ENCODE results near the gene MINDY3.
"Not testable (repeated sequence)": the region's sequence is repeated elsewhere in the genome, so short reads cannot be mapped to it uniquely, and the experiment has no call there.

Gene MINDY3

DNA sequence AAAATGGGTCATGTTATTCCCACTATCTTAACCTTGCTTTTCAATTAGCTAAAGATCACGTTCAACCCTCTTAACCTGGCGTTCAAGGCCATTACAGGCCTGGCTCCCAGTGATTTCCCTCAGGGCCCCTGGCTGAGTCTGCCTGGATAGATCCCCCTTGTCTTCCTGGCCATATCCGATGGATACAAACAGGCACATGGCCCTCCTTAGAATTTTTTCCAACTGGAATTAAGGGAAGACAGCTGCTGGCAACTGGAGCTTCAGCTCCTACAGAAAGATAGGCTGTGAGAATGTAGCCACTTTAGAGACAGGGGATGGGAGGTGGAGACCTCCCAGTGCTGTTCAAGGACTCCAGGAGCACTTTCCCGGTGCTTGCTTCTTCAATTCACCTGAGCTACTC lies 77.5 kb downstream of the MINDY3 start:
- in situ Hi-C loops (cut with MboI; ENCODE audit: low sequenced_read_pairs), result no loop called here

DNA sequence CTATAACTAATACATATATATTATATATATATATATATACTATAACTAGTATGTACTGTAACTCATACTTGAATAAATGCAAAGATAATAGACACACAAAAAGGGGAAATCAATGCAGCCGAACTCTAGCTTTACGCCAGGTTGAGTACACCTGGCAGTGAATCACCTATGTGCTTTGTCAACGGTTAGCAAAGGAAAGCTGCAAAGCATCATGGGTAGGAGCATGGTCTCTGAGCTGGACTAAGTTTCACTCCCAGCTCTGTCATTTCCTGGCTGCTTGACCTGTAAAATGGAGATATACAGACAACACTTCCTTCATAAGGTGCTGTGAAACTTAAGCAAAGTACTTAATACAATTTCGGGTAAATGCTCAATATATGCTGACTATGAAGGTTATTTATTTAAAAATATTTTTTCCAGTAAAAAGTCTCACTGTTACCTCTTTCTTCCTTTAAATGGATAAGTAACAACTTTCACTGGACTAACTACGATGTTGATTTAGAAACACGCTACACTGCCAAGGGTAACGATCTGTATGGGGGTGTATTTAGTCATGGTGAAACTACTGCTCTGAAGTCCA lies 78.8 kb downstream of the MINDY3 start:
- in situ Hi-C loops (cut with MboI; ENCODE audit: low sequenced_read_pairs), result no loop called here

DNA sequence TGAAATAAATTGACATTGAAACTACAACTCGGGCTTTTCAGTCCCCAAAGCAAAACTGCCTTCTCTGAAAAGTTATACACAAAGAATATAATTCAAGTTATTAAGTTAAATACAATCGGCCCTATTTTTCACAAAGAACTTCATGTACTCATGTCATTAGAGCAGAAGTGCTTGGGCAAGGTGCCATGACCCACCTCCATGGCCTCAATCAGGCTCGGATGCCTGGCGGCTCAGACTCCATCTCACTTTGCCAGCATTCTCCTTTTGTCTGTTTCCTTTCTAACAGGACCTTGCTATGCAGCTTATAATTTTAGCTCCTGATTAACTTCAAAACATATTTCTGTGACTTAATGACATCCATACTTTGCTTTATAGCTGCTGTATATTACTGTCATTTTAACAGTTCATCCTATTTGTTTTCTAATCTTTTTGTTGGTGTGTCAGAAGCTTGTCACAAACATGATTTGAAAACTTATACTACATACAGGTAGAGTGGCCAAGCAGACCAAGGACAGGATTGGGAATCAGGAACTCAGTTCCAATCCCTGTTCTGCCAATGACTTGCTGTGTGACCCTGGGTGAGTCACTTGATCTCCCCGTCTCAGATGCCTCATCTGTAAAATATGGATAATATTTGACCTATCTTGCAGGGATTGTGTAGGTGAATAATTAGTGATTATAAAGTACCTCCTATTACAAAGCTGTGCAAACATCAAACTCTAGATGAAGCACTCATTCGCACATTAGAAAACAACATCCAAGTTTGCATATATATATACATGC lies 79.8 kb downstream of the MINDY3 start:
- in situ Hi-C loops (cut with MboI; ENCODE audit: low sequenced_read_pairs), result no loop called here

DNA sequence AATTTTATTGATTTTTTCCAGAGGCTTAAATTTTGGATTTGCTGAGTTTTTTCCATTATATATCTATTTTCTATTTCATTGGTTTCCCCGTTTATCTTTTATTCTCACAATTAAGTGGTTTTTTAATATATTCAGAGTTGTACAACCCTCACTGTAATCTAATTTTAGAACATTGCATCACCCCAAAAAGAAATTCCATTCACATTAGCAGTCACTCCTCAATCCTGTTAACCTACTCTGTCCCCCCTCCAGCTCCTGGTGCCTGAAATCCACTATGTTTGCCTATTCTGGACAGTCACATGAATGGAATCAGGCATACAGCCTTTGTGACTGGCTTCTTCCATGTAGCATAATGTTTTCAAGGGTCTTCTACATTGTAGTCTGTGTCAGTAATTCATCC lies 84.8 kb downstream of the MINDY3 start:
- in situ Hi-C loops (cut with MboI; ENCODE audit: low sequenced_read_pairs), result no loop called here

DNA sequence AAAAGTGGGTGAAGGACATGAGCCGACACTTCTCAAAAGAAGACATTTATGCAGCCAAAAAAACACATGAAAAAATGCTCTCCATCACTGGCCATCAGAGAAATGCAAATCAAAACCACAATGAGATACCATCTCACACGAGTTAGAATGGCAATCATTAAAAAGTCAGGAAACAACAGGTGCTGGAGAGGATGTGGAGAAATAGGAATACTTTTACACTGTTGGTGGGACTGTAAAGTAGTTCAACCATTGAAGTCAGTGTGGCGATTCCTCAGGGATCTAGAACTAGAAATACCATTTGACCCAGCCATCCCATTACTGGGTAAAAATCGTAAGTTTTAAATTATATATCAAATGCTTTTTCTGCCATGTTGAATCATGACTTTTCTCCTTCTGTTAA lies 85.8 kb downstream of the MINDY3 start:
- in situ Hi-C loops (cut with MboI; ENCODE audit: low sequenced_read_pairs), result not testable (repeated sequence)

DNA sequence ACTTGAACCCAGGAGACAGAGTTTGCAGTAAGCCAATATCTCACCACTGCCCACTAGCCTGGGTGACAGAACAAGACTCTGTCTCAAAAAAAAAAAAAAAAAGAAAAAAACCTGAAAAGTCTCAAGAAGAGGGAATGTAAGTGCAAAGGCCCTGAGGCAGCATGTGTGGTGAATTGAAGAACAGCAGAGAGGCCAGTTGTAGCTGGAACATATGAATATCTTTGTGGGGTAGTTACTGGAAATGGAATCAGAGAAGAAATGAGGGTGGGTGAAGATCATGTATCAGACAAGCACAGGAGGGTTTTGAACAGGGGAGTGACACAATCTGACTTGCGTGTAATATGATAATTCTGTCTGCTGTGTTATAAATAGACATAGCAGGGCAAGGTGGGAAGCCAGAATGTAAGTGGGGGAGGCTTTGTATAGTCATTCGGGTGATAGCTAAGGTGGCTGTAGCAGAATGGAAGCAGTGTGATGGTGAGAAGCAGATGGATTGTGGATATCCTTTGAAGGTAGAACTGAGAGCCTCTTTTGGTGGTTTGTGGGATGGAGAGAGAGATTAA lies 95.3 kb downstream of the MINDY3 start:
- in situ Hi-C loops (cut with MboI; ENCODE audit: low sequenced_read_pairs), result no loop called here

DNA sequence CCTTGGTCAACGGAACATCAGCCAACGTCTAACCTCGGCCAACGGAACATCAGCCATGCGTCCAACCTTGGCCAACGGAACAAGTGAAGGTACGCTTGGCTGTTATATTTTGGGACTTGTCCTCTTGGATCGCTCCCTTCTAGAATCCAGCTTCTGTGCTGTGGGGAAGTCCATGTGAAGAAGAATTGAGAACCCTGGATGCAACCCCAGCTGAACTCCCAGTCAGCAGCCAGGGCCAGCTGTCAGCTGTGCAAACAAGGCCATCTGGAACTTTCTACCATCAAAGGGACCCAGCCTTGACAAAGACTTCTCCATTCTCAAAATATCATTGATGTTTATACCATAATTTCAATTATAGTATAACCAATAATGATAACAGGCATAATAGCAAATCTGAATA lies 97.3 kb downstream of the MINDY3 start:
- in situ Hi-C loops (cut with MboI; ENCODE audit: low sequenced_read_pairs), result no loop called here

DNA sequence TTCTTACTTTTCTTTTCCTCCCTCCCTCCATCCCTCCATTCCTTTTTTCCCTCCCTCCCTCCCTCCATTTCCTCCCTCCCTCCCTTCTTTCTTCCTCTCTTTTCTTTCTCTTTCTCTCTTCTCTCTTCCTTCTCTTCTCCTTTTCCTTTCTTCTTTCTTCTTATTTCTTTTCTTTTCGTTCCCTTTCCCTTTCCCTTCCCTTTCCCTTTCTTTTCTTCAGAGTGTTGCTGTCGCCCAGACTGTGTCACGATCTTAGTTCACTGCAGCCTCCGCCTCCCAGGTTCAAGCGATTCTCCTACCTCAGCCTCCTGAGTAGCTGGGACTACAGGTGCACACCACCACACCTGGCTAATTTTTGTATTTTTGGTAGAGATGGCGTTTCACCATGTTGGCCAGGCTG lies 98.1 kb downstream of the MINDY3 start:
- in situ Hi-C loops (cut with MboI; ENCODE audit: low sequenced_read_pairs), result not testable (repeated sequence)

DNA sequence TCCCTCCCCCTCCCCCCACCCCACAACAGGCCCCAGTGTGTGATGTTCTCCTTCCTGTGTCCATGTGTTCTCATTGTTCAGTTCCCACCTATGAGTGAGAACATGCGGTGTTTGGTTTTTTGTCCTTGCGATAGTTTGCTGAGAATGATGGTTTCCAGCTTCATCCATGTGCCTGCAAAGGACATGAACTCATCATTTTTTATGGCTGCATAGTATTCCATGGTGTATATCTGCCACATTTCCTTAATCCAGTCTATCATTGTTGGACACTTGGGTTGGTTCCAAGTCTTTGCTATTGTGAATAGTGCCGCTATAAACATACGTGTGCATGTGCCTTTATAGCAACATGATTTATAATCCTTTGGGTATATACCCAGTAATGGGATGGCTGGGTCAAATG lies 99.1 kb downstream of the MINDY3 start:
- in situ Hi-C loops (cut with MboI; ENCODE audit: low sequenced_read_pairs), result not testable (repeated sequence)

DNA sequence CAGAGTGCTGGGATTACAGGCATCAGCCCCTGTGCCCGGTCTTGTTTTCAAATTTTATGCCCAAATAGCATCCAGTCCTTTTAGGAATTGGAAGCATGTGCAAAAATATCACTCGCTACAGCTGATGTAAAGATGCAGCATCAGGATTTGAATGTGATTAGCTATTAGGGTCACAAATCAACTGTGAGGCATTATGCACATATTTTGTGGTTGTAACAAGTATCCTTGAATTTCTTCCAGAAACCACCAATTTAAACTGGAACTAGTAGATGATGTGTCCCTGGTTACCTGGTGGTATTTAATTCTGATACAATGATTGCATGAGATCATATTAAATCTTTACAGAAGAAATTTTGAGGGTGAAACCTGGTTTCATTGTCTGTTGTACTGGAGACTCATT lies 99.6 kb downstream of the MINDY3 start:
- in situ Hi-C loops (cut with MboI; ENCODE audit: low sequenced_read_pairs), result no loop called here

DNA sequence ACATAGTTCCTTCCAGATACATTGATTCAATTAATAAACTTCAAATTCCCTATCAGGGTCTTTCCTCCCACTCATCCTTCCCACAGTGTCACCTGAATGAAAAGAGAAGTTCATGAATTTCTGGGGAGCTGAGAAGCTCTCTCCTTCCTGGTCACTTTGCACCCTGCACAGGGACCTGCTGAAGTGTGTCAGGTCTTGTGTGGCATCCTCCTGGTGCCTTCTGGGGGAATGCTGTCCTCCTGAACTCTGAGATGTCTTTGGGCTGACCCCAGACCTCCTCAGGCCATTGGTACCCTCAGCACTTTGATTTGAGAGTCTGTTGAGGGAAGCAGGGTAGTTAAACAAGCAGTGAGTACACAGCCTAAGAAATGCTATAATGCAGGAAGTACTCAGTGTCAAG lies 101.0 kb downstream of the MINDY3 start:
- in situ Hi-C loops (cut with MboI; ENCODE audit: low sequenced_read_pairs), result no loop called here

DNA sequence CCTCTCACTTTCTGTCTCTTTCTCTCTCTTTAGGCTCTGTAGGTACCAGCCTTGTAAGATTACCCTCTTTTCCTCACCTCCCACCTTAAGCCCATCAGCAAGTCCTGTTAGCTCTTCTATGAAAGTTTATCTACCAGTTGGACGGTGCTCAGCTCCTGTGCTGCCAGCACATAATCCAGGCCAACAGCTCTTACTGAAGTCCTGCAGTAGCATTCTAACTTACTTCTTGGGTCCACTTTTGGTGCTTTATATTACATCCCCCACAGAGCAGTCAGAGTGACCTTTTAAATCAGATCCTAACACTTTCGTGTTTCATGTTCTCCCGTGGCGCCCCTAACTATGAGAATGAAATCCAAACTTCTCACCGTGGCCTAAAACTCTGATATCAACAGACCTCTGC lies 101.7 kb downstream of the MINDY3 start:
- in situ Hi-C loops (cut with MboI; ENCODE audit: low sequenced_read_pairs), result no loop called here

DNA sequence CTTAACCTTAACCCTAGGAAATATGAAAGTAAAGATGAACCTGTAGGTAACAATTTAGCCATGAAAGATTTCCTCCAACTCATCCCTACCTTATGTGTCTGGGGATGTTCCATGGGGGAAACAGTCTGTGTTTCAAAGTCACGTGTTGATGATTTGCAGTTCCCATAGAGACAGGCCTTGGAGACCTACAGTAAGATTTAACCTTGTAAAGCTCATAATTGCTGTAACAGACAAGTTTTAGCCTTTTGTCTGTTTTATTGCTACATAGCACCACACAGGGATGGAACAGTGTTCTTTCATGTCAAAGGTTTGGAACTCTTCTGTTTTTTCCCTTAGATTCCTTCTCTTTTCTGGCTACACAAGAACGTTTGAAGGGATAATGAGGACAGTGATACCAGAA lies 105.4 kb downstream of the MINDY3 start:
- in situ Hi-C loops (cut with MboI; ENCODE audit: low sequenced_read_pairs), result no loop called here

DNA sequence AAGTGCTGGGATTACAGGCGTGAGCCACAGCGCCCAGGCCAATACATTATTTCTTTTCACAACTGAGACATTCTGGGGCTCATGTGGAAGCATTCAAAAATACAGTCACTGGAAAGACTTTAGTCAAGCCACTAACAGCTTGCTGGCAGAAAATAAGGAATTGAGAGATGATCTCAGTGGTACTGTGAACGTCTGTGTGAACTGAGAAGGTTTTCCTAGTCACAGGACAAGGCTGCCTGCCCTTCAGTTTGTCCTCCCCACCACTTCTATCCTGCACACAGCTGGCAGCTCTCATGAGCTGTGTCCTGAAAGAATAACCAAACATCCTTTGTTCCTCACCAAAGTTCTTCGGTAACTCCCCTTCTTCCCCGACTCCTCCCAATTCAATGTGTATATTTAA lies 109.3 kb downstream of the MINDY3 start:
- in situ Hi-C loops (cut with MboI; ENCODE audit: low sequenced_read_pairs), result no loop called here

DNA sequence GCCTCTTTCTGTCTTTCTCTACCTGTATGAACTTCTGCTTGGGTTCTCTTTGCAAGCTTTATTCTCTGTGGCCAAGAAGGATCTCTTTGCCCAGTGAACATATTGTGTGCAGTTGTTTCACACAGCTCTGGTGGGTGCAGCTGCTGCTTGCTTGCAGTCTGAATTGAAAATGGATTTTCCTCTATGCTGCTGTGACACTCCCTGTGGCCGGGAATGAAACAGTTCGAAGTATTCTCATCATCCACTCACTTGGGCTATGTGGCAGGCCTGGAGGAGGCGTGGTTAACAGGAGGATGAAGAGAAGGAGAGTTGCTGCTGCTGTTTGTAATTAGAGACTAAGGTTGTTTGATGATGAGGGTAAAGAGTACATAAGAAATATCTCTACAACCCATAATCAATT lies 112.2 kb downstream of the MINDY3 start:
- in situ Hi-C loops (cut with MboI; ENCODE audit: low sequenced_read_pairs), result loop anchor here (25.0 kb wide), 1 partner anchor 311 kb away; no protein-coding TSS in a partner anchor

DNA sequence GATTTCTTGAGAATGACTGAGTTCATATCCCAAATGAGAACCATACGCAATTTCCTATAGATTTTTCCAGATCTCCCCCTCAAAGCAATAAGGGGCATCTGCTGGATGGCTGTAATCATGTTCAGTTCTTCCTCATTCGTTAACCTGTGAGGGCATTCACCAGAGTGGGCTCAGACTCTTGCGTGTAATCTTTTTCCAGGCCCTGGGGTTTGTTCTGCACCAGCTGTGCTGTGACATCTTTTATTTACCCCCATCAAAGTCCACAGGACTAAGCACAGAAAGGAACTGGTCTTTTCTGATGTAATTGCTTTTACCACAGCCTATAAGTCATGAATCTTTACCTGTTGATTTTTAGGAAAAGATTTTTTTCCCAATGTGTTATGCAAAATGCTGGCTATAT lies 112.7 kb downstream of the MINDY3 start:
- in situ Hi-C loops (cut with MboI; ENCODE audit: low sequenced_read_pairs), result loop anchor here (25.0 kb wide), 1 partner anchor 310 kb away; no protein-coding TSS in a partner anchor

DNA sequence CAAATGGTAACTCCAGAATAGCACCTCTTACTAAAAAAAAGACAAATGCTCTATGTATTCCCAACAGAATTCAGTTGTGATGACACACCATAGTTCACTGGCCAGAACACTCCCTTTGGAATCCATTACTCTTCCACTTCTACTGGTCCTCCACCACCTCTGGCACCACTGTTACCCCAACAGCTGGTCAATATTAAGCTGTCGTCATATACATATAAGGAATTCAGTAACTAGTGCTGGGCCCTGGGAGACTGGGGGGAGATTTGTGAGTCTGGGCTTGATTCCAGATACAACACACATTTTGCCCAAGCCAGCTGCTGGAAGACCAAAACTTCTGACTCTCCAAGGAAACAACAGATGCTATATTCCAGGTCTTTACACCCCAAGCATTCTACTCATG lies 114.6 kb downstream of the MINDY3 start:
- in situ Hi-C loops (cut with MboI; ENCODE audit: low sequenced_read_pairs), result loop anchor here (25.0 kb wide), 1 partner anchor 308 kb away; no protein-coding TSS in a partner anchor

DNA sequence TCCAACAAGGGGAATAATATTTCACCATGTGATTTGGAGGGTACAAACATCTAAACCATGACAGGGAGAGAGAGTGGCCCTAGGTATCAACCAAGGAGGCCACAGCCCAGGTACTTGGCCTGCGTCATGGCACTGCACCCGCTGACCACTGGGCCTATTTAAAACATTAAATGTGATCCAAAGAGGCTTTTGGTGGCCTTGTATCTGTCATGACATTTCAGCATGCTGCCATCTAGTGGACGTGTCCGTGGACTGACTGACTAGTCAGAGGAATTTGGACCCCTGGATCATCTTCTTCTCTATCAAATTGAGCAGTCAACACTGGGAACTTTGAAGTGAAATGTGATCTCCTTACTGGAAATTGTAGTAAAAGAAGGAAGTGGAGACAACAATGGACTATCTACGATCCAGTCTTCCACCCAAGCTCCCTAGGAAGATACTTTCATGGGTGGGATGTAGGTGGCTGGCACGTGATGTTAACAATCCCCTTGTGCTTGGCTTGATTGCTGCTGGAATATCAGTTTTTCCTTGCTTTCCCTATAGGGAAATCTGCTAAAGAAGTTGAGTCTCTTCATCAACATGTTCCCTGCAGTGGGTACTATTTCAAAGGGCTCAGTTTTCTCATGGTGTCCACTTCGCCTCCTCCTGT lies 116.0 kb downstream of the MINDY3 start:
- in situ Hi-C loops (cut with MboI; ENCODE audit: low sequenced_read_pairs), result loop anchor here (25.0 kb wide), 1 partner anchor 307 kb away; no protein-coding TSS in a partner anchor

DNA sequence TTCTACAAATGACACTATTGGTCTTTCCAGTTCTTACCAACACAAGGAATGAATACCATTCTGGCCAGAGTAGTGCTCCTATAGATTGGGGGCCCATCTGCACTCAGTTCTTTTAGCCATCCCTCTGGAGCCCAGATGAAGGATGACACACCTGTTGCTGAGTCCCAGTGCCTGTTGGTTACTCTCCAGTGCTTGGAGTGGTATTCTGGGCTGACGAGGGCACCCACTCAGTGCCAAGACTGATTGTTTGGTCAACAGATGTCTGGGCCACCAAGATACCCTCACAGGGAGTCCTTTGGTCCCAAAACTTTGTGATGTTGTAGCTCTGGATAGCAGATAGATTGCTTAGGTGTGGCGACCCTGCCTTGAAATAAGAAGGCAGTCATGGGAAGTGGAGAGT lies 116.9 kb downstream of the MINDY3 start:
- in situ Hi-C loops (cut with MboI; ENCODE audit: low sequenced_read_pairs), result loop anchor here (25.0 kb wide), 1 partner anchor 306 kb away; no protein-coding TSS in a partner anchor

DNA sequence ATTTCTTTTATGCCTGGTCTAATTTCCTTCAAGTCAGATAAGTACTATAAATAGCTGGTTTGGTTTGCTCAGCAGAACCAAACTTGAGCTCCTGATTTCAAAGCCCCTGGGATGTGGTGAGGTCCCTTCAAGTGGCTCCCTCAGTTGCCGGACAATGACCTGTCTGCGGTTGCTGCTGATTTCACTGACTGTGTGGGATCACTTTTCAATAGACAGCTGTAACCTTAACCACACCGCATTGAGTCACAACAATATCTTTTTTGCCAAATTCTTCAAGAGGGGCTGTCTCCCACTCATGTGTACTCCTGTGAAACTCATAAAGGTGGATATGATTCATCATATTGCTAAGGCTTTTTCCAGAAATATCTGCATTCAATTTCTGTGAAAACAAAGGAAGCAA lies 117.5 kb downstream of the MINDY3 start:
- in situ Hi-C loops (cut with MboI; ENCODE audit: low sequenced_read_pairs), result loop anchor here (25.0 kb wide), 1 partner anchor 306 kb away; no protein-coding TSS in a partner anchor

DNA sequence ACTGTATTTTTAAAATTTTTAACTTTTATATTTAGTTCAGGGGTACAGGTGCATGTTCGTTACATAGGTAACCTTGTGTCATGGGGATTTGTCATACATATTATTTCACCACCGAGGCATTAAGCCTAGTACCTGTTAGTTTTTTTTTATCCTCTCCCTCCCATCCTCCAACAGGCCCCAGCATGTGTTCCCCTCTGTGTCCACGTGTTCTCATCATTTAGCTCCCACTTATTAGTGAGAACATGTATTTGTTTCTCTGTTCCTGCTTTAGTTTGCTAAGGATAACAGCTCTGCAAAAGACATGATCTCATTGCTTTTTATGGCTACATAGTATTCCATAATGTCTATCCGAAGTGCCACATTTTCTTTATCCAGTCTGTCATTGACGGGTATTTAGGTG lies 118.2 kb downstream of the MINDY3 start:
- in situ Hi-C loops (cut with MboI; ENCODE audit: low sequenced_read_pairs), result loop anchor here (25.0 kb wide), 1 partner anchor 305 kb away; no protein-coding TSS in a partner anchor
